GM12878 (cell line): ENCODE measurements around the gene ABCG1.

Experiments
- BRCA1 ChIP-seq: IDR thresholded peaks from 2 replicates; pipeline ENCODE4 v1.6.1; 2011; ENCODE audit warnings: low read depth, low read length, improper control_type of control experiment
- CEBPB ChIP-seq, 2 experiments: fragments of 150-350 bp in 1 of 2; IDR thresholded peaks; 2 replicates each; pipeline ENCODE4 v1.6.1; 2012 to 2014; ENCODE audit warnings: low read depth in 2 of 2, low read length in 2 of 2, borderline replicate concordance in 1 of 2, inconsistent platforms in 1 of 2
- EZH2 ChIP-seq: IDR thresholded peaks from 2 replicates; pipeline ENCODE4 v1.6.1; 2012; ENCODE audit warnings: low read depth, mild to moderate bottlenecking, control low read depth, inconsistent platforms, low read length, borderline replicate concordance; ENCODE audit not compliant: control insufficient read depth
- JUND ChIP-seq: IDR thresholded peaks from 2 replicates; pipeline ENCODE4 v1.6.1; 2012; ENCODE audit warnings: low read depth, mild to moderate bottlenecking, low read length, improper control_type of control experiment, moderate library complexity
- PAX8 ChIP-seq: fragments of 450-650 bp; IDR thresholded peaks from 2 replicates; pipeline ENCODE4 v1.6.1; 2017; ENCODE audit warnings: mild to moderate bottlenecking, moderate library complexity
- POLR2A ChIP-seq: IDR thresholded peaks from 2 replicates; pipeline ENCODE4 v1.6.1; 2011; ENCODE audit warnings: low read depth, mild to moderate bottlenecking, low read length
- POLR2AphosphoS2 ChIP-seq: IDR thresholded peaks from 2 replicates; pipeline ENCODE4 v1.6.1; 2011; ENCODE audit warnings: low read depth, mild to moderate bottlenecking, low read length, improper control_type of control experiment, moderate library complexity
- RAD21 ChIP-seq: IDR thresholded peaks from 2 replicates; pipeline ENCODE4 v1.6.1; 2011; ENCODE audit warnings: mild to moderate bottlenecking, low read depth, low read length, moderate library complexity; ENCODE audit not compliant: insufficient read depth
- RAD51 ChIP-seq: fragments of 450-650 bp; IDR thresholded peaks from 2 replicates; pipeline ENCODE4 v1.6.1; 2016; ENCODE audit warnings: moderate library complexity, mild to moderate bottlenecking, inconsistent platforms
- SMARCA5 ChIP-seq: fragments of 450-650 bp; IDR thresholded peaks from 2 replicates; pipeline ENCODE4 v1.6.1; 2017; ENCODE audit warnings: mild to moderate bottlenecking
- TAF1 ChIP-seq: IDR thresholded peaks from 2 replicates; pipeline ENCODE4 v1.6.1; 2011; ENCODE audit warnings: mild to moderate bottlenecking, low read depth, low read length, borderline replicate concordance
- TF ChIP-seq, protein P1 (sequence below), 3 experiments: IDR thresholded peaks in 2 of 3; conservative IDR thresholded peaks in 1 of 3; 2 replicates each; pipeline ENCODE4 v1.5.1; 2011; ENCODE audit warnings: low read depth in 3 of 3, low read length in 3 of 3, mild to moderate bottlenecking in 3 of 3, control low read depth in 2 of 3, moderate library complexity in 2 of 3, inconsistent platforms in 1 of 3, mixed read lengths in 1 of 3; ENCODE audit not compliant: control insufficient read depth in 2 of 3, insufficient read depth in 1 of 3; ENCODE audit errors: extremely low read depth in 1 of 3
- TF ChIP-seq, protein P2 (sequence below): fragments of 450-650 bp; IDR thresholded peaks from 2 replicates; pipeline ENCODE4 v1.6.1; 2017; ENCODE audit warnings: mild to moderate bottlenecking, moderate library complexity

DNA sequence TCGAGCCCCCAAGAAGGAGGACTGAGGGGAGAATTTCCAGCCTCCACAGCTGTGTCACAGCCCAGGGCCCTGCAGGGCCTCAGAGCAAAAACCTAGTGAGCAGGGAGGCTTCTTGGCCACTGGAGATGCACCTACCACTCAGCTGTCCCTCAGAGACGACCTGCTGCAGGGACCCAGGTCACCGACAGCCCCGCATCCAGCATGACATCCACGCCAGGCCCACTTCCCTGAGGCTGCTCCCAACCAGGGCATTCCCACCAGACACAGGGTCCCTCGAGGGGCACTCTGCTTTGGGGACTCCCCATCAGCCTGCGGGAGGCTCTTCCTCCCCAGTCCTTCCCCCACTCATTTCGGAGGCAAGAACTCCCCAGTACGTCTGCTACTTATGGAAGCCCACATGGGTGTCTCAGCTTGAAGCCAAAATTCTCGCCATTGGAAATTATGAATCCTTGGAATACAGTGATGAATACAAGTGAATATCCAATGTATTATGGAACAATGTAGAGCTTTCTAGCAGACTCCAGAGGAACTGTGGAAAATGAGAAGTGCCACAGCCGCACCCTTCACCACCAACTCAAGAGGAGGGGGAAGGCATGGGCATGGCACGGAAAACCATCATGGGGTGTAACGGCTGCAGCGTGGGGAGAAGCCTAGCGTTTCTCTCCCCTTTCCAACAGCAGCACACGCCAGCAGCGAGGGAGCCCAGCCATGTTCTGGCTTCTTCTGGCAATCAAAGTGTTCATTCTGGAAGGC lies 89.4 kb downstream of the ABCG1 start:
- TF ChIP-seq RAD21, result no peak
- TF ChIP-seq CEBPB (IDR thresholded peaks at IDR 0.05; ENCODE audit: borderline replicate concordance in 1 of 2, low read depth in 2 of 2, low read length in 2 of 2), result no peak
- TF ChIP-seq POLR2AphosphoS2, result no peak
- TF ChIP-seq, protein P1, sequence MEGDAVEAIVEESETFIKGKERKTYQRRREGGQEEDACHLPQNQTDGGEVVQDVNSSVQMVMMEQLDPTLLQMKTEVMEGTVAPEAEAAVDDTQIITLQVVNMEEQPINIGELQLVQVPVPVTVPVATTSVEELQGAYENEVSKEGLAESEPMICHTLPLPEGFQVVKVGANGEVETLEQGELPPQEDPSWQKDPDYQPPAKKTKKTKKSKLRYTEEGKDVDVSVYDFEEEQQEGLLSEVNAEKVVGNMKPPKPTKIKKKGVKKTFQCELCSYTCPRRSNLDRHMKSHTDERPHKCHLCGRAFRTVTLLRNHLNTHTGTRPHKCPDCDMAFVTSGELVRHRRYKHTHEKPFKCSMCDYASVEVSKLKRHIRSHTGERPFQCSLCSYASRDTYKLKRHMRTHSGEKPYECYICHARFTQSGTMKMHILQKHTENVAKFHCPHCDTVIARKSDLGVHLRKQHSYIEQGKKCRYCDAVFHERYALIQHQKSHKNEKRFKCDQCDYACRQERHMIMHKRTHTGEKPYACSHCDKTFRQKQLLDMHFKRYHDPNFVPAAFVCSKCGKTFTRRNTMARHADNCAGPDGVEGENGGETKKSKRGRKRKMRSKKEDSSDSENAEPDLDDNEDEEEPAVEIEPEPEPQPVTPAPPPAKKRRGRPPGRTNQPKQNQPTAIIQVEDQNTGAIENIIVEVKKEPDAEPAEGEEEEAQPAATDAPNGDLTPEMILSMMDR (IDR thresholded peaks at IDR 0.05 in 2 of 3, conservative IDR thresholded peaks at IDR 0.05 in 1 of 3; ENCODE audit: control insufficient read depth in 2 of 3, extremely low read depth in 1 of 3, insufficient read depth in 1 of 3, low read depth in 3 of 3, low read length in 3 of 3), result no peak
- TF ChIP-seq PAX8, result no peak
- TF ChIP-seq RAD51, result no peak
- TF ChIP-seq SMARCA5, result no peak
- TF ChIP-seq, protein P2, sequence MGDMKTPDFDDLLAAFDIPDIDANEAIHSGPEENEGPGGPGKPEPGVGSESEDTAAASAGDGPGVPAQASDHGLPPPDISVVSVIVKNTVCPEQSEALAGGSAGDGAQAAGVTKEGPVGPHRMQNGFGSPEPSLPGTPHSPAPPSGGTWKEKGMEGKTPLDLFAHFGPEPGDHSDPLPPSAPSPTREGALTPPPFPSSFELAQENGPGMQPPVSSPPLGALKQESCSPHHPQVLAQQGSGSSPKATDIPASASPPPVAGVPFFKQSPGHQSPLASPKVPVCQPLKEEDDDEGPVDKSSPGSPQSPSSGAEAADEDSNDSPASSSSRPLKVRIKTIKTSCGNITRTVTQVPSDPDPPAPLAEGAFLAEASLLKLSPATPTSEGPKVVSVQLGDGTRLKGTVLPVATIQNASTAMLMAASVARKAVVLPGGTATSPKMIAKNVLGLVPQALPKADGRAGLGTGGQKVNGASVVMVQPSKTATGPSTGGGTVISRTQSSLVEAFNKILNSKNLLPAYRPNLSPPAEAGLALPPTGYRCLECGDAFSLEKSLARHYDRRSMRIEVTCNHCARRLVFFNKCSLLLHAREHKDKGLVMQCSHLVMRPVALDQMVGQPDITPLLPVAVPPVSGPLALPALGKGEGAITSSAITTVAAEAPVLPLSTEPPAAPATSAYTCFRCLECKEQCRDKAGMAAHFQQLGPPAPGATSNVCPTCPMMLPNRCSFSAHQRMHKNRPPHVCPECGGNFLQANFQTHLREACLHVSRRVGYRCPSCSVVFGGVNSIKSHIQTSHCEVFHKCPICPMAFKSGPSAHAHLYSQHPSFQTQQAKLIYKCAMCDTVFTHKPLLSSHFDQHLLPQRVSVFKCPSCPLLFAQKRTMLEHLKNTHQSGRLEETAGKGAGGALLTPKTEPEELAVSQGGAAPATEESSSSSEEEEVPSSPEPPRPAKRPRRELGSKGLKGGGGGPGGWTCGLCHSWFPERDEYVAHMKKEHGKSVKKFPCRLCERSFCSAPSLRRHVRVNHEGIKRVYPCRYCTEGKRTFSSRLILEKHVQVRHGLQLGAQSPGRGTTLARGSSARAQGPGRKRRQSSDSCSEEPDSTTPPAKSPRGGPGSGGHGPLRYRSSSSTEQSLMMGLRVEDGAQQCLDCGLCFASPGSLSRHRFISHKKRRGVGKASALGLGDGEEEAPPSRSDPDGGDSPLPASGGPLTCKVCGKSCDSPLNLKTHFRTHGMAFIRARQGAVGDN, result no peak
- TF ChIP-seq EZH2, result no peak
- no peak for TF ChIP-seq TAF1
- TF ChIP-seq POLR2A, result no peak
- TF ChIP-seq BRCA1, result no peak
- no peak for TF ChIP-seq JUND
